Measurements from ENCODE around the gene XIRP1. TPM values are rescaled to one million over a fixed set of nuclear protein-coding genes. Genes with fewer than 3 reads are reported as not detected.

The XIRP1 gene
- total RNA-seq, 4 donors from 2014 or later: not detected

DNA sequence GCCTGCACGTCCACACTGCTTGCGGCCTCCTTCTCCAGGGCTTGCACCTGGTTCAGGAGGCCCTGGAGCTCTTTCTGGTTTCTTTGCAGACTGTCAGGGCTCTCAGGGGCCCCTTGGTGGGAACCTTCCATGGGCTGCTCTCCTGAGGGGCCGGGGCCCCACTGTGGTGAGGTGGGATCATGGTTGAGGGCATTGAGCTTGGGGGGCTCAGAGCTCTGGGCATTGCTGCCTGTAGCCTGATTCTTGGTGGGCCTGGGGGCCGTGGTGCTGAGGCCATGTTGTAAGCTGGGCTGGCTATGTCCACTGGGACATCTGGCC, 7.5 kb downstream of the XIRP1 start:
- TF ChIP-seq, protein P1, sequence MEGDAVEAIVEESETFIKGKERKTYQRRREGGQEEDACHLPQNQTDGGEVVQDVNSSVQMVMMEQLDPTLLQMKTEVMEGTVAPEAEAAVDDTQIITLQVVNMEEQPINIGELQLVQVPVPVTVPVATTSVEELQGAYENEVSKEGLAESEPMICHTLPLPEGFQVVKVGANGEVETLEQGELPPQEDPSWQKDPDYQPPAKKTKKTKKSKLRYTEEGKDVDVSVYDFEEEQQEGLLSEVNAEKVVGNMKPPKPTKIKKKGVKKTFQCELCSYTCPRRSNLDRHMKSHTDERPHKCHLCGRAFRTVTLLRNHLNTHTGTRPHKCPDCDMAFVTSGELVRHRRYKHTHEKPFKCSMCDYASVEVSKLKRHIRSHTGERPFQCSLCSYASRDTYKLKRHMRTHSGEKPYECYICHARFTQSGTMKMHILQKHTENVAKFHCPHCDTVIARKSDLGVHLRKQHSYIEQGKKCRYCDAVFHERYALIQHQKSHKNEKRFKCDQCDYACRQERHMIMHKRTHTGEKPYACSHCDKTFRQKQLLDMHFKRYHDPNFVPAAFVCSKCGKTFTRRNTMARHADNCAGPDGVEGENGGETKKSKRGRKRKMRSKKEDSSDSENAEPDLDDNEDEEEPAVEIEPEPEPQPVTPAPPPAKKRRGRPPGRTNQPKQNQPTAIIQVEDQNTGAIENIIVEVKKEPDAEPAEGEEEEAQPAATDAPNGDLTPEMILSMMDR (IDR thresholded peaks at IDR 0.05): no peak
- no peak for TF ChIP-seq POLR2A (IDR thresholded peaks at IDR 0.05)
- 94 to 100% methylated on average over 1 to 4 of the region's 4 CpGs for WGBS, 2 donors
- H3K27me3 ChIP-seq: no peaks in the 10 kb centered on the region
- intact Hi-C loops (cut with DNase I): loop anchor here (5.0 to 10.0 kb wide), 2 partner anchors 43 to 200 kb away; partner anchors contain the start of gene SLC25A38
- H3K36me3 ChIP-seq: no peaks in the 10 kb centered on the region
- no peak for DNase-seq
- no peak overlapping the region for H3K4me3 ChIP-seq (replicated peaks in 1 of 3)
- H3K4me1 ChIP-seq: peaks cover 25 to 37% of the 10 kb centered on the region in 2 donors
- no peaks in the 10 kb centered on the region for H3K9me3 ChIP-seq
- H3K27ac ChIP-seq: no peak overlapping the region

DNA sequence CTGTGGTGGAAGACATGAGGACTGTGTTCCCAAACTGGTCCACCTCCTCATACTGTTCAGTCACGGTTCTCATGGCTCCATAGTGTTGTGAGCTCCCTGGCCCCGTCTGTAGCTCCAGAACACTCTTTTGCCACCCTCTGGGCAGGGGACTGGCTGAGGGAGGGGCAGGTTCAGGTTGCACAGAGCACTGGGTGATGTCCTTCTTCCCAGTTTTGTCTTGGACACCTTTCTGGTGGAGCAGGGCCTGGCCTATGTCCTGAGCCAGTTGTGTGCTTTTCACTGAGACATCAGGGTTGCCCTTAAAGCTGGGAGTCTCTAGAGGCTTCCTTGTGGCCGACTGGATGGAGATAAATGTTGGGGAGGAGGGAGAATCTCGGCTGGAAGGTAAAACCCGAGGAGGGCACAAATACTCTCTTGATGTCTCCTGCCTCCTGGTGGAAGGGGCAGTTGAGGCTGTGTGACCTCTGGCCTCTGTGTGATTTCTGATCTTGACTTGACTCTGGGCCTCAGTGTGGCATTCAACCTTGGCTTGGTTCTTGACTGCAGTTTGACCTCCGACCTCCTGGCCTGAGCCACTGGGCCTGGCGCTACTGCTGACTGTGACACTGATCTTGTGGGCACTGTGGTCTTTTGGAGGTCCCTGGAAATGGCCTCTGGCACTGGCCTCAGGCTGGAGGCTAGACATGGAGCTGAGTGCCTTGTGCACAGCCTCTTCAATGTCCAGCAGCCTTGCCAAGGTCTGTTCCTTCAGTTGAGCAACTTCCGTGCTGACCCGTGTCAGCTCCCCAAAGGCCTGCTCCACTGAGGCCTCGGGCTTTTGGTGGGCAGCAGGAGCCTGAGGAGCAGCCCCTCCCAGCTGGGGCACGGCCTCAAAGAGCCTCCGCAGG, 8.1 kb downstream of the XIRP1 start:
- no peak for TF ChIP-seq POLR2A (IDR thresholded peaks at IDR 0.05)
- TF ChIP-seq, protein P1 (IDR thresholded peaks at IDR 0.05): no peak
- intact Hi-C loops (cut with DNase I): loop anchor here (5.0 to 10.0 kb wide), 2 partner anchors 42 to 200 kb away; partner anchors contain the start of gene SLC25A38
- Histone ChIP-seq H3K4me3 (replicated peaks in 1 of 3) (no peak overlapping the region), H3K36me3 (no peaks in the 10 kb centered on the region), H3K9me3 (no peaks in the 10 kb centered on the region), H3K27me3 (no peaks in the 10 kb centered on the region), H3K4me1 (peaks cover 29 to 39% of the 10 kb centered on the region in 2 donors), H3K27ac (peak overlapping the region in 1 of 3 donors; percentile 83)
- WGBS, 2 donors: 86 to 90% methylated on average over 8 to 12 of the region's 12 CpGs
- no peak for DNase-seq

DNA sequence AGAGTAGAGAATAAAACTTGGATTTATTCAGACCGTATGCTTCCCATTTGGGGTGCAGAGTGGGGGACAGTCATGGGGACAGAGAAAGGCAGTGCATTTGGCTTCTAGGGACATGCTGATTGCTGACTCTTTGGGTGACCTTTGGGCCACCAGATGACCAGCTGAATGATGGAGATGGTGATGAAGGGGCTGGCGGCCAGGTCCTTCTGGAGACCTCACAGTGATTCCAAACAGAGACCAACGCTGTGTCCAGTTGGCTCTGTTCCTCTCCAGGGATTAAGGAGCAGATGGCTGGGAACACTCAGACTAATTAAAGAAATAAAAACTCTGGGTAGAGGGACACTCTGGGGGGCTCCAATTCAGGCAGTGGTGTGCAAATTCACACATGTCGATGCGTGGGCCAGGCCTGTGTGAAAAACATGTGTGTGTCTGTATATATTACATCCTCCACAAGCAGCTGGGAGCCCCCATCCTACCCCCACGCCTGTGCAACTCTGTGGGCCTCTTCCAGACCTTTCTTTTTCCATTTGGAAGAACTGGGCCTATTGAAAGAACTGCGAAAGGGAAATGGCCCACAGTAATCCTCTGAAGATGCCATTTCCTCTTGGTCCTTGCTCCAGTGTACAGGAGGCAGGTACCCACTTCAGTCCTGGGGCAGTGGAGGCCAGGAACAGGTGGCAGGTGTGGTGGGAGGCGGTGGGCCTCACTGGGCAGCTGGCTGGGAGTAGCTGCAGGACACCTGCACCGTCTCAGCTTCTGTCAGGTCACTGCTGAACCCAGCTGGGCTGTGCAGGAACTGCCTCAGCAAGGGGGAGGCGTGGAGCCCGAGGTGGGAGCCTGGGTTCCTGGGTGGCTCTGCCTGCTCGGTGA, 8.9 kb downstream of the XIRP1 start:
- H3K36me3 ChIP-seq: no peaks in the 10 kb centered on the region
- intact Hi-C loops (cut with DNase I): loop anchor here (5.0 to 10.0 kb wide), 2 partner anchors 41 to 201 kb away; partner anchors contain the start of gene SLC25A38
- no peak overlapping the region for H3K4me3 ChIP-seq (replicated peaks in 1 of 3)
- 85 to 86% methylated on average over 10 to 12 of the region's 12 CpGs for WGBS, 2 donors
- DNase-seq: no peak
- no peaks in the 10 kb centered on the region for H3K27me3 ChIP-seq
- H3K9me3 ChIP-seq: no peaks in the 10 kb centered on the region
- peaks cover 33 to 47% of the 10 kb centered on the region in 2 donors for H3K4me1 ChIP-seq
- H3K27ac ChIP-seq: peak overlapping the region; percentile 83 to 96 (median 90)
- TF ChIP-seq POLR2A (IDR thresholded peaks at IDR 0.05): no peak
- TF ChIP-seq, protein P1 (IDR thresholded peaks at IDR 0.05): no peak

DNA sequence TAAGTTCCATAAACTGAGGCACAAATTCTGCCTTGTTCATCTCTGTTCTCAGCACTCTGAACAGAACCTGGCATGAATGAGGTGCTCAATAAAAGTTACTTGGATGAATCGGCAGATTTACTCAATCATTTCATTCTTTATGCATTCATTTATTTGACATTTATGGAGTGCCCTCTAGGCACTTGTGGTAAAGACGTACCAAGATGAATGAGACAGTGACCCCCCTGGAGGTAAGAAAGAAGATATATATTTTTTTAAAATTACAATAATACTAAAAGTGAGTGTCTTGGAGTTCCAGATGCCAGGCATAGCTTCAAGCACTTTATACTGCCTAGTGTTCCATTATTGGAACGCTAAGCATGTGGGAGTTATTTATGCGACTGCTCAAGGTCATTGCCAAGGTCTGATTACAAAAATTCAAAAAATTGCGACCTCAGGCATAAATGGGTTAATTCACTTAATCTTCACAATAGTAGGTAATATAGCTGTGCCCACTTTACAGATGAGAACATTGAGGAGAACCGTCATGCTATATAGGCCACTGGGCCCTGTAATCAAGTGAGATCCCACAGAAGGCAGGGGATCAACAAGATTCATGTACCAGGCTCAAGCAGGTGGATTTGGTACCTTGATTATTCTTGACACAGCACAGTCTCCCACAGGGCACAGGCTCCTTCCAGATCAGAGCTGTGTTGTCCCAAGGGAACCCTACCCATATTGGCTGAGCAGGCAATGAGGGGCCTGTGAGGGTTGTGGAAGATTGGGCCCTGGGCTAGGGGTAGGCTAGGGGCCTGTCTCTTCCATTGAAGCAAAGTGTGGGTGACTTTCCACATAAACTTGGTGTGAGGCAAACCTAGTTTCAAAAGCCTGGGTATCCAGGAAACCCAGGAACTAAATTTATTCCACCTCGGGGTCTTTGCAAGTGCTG, 10.7 kb downstream of the XIRP1 start:
- peaks cover 37 to 58% of the 10 kb centered on the region in 2 donors for H3K4me1 ChIP-seq
- H3K27me3 ChIP-seq: no peaks in the 10 kb centered on the region
- no peak overlapping the region for H3K4me3 ChIP-seq (replicated peaks in 1 of 3)
- no peak for DNase-seq
- no peaks in the 10 kb centered on the region for H3K9me3 ChIP-seq
- no peak for TF ChIP-seq POLR2A (IDR thresholded peaks at IDR 0.05)
- TF ChIP-seq, protein P1 (IDR thresholded peaks at IDR 0.05): no peak
- 88 to 89% methylated on average over 7 of the region's 7 CpGs for WGBS, 2 donors
- H3K36me3 ChIP-seq: no peaks in the 10 kb centered on the region
- intact Hi-C loops (cut with DNase I): loop anchor here (5.0 to 10.0 kb wide), 2 partner anchors 39 to 203 kb away; partner anchors contain the start of gene SLC25A38
- peak overlapping the region; percentile 83 to 96 (median 90) for H3K27ac ChIP-seq

Data from thyroid gland (tissue), 4 donors.